ENCODE data around the gene GDF10.

- TF ChIP-seq CTCF (conservative IDR thresholded peaks at IDR 0.05; ENCODE audit: low read depth, low read length), result no peak
- no peak for TF ChIP-seq EZH2 (IDR thresholded peaks at IDR 0.05; ENCODE audit: low read length, unreplicated experiment)
- TF ChIP-seq EZH2phosphoT487 (IDR thresholded peaks at IDR 0.05; ENCODE audit: borderline replicate concordance, low read length), result no peak
Measured at GRCh38 chr10:47286591-47287315, 13.2 kb upstream of the GDF10 start.
